ENCODE data around the gene ESCO1.
"Not testable (repeated sequence)": the region's sequence is repeated elsewhere in the genome, so short reads cannot be mapped to it uniquely, and the experiment has no call there.

The ESCO1 gene, protein sequence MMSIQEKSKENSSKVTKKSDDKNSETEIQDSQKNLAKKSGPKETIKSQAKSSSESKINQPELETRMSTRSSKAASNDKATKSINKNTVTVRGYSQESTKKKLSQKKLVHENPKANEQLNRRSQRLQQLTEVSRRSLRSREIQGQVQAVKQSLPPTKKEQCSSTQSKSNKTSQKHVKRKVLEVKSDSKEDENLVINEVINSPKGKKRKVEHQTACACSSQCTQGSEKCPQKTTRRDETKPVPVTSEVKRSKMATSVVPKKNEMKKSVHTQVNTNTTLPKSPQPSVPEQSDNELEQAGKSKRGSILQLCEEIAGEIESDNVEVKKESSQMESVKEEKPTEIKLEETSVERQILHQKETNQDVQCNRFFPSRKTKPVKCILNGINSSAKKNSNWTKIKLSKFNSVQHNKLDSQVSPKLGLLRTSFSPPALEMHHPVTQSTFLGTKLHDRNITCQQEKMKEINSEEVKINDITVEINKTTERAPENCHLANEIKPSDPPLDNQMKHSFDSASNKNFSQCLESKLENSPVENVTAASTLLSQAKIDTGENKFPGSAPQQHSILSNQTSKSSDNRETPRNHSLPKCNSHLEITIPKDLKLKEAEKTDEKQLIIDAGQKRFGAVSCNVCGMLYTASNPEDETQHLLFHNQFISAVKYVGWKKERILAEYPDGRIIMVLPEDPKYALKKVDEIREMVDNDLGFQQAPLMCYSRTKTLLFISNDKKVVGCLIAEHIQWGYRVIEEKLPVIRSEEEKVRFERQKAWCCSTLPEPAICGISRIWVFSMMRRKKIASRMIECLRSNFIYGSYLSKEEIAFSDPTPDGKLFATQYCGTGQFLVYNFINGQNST

DNA sequence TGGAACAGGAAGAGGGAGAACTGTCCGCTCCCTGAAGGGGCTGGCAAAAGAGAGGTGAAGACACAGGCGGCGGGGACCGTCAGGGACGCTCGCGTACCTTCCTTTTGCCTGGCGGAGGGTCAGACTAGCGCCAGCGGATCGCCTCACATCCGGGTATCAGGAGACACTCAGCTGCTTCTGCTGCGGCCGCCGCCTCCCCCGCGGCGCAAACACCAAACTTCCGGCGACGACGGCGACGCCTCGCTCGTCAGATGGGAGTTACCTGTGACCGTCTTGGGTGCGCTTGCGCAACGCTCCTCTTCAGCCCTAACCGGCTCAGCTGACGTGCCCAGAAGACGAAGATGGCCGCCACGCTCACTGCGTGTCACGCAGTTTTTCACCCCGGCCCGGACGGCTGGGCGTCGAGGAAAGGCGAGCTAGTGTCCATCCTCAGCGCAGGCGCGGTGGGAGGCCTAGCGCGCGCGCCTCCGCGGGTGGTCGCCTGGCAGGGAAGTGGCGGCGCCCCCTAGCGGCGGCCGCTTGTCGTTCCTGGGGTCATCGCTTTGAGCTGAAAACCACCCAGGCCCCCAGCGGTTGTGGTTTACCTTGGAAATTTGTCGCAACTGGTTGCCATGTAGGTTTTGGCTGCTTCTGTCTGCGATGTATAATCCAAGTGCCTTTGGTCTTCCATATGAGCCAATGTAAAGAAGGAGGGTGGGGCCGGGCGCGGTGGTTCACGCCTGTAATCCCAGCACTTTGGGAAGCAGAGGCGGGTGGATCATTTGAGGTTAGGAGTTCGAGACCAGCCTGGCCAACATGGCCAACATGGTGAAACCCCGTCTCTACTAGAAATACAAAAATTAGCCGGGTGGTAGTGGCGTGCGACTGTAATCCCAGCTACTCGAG is at the start of gene ESCO1:
TSS of gene ESCO1 (minus strand) at position 179 of the 885 bp plus-strand sequence. CDS start 25,861 bp downstream, outside the sequence.
- DNase-seq, result peak; percentile 98

DNA sequence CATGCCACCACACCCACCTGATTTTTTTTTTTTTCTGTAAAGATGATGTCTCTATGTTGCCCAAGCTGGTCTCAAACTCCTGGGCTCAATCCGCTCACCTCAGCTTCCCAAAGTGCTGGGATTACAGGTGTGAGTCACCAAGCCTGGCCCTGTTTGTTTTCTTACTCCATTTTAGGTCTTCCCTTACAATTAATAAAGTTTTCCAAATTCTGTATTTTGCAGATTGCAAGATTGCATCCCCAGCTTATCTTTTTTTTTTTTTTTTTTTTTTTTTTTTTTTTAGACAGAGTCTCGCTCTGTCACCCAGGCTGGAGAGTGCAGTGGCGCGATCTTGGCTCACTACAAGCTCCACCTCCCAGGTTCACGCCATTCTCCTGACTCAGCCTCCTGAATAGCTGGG is 39.9 kb upstream of the ESCO1 start:
- not testable (repeated sequence) for DNase-seq

DNA sequence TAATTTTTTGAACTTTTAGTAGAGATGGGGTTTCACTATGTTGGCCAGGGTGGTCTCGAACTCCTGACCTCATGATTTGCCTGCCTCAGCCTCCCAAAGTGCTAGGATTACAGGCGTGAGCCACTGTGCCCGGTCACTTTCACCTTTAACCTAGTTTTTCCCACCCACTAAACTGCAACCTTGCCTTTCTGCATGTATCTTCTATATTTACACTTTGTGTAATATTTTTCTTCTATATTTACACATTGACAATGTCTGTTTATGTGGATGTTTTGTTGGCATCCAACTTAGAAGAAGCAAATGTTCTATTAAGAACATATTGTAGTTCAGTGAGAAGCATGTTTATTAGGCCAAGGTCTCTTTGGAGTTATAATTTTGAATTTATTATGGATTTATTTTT is 38.3 kb upstream of the ESCO1 start:
- no peak for DNase-seq

DNA sequence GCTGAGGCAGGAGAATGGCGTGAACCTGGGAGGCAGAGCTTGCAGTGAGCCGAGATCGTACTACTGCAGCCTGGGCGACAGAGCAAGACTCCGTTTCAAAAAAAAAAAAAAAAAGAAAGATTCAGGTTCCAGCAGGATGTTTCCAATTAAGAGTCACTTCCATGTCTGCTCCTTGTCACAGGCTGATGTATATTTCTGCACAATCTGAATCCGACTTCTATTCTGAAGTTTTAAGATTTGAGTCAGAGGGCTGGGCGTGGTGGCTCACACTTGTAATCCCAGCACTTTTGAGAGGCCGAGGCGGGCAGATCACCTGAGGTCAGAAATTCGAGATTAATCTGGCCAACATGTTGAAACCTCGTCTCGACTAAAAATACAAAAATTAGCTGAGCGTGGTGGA is 36.3 kb upstream of the ESCO1 start:
- DNase-seq, result peak; percentile 5

DNA sequence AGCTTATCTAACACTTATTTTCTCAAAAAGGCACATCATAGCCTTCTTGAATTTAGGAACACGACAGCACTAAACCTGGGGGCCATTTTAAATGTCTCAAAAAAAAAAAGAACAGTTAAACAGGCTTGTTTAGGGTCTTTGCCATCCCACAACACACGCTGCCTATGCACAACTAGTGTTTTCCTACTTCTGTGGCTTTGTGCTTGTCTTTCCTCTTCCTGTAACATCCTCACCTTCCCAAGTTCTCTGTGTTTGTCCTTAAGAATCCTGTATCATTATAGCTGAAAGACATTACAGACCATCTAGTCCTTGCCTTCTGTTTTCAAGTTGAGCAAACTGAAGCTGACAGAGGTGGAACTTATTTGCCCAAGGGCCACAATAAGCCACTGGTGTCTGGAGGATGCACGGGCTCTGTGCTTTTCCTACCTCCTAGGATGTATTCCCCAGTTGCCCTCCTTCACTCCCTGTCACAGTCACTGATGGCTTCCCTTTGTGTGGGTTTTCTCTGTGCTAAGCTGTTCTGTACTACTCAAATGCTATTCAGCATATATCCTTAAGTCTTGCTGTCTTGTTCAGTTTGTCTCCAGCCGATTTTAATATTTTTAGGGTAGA is 34.2 kb upstream of the ESCO1 start:
- no peak for DNase-seq

DNA sequence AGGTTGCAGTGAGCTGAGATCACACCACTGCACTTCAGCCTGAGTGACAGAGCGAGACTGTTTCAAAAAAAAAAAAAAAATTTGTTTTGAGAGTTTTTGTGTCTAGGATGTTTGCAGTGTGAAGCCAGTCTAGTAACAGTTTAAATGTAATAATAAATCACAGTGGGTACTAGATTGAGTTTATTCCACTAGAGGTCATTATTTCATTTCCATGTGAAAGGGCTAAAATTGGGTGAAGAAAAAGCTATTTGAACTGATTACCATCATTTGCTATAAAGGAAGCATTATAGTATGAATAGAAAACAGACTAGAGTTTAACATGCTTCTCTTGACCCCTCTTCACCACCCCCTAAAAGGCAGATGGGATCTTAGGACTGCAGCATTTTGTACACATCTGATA is 31.9 kb upstream of the ESCO1 start:
- no peak for DNase-seq

DNA sequence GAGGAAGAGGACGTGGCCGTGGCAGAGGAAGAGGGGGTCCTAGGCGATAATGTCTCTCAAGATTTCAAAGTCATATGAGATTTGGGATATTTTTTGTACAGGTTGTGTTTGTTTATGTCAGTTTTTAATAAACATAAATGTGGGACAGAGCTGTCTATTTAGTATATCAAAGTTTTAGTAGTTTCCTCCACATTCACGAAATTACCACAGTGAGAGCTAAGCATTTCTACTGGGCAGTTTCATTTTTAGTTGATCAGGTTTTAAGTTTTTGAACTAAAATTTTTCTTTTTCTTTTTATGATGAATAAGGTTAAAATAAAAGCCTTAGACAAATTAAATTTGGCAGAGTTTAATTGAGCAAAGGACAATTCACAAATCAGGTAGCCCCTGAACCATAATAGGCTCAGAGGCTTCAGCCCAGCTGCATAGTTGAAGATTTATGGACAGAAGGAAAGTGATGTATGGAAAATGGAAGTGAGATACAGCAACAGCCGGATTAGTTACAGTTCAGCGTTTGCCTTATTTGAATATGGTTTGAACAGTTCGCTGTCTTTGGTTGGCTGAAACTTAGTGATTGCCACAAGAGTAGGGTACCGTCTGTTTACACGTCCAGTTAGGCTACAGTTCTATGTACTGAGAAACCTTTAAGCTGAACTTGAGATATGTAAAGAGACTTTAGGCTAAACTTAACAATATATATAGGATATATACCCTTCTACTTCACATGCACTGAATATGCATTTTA is 28.8 kb upstream of the ESCO1 start:
- DNase-seq, result no peak

DNA sequence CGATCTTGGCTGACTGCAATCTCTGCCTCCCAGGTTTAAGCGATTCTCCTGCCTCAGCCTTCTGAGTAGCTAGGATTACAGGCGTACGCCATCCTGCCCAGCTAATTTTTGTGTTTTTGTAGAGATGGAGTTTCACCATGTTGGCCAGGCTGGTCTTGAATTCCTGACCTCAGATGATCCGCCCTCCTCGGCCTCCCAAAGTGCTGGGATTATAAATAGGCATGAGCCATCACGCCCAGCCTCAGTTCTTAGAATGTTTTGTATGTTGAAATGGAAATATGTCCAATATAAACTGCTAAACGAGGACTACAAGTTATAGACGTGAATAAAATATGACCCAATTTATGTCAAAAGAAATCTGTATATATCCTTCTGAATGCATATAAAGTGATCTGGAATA is 21.1 kb upstream of the ESCO1 start:
- DNase-seq, result not testable (repeated sequence)

DNA sequence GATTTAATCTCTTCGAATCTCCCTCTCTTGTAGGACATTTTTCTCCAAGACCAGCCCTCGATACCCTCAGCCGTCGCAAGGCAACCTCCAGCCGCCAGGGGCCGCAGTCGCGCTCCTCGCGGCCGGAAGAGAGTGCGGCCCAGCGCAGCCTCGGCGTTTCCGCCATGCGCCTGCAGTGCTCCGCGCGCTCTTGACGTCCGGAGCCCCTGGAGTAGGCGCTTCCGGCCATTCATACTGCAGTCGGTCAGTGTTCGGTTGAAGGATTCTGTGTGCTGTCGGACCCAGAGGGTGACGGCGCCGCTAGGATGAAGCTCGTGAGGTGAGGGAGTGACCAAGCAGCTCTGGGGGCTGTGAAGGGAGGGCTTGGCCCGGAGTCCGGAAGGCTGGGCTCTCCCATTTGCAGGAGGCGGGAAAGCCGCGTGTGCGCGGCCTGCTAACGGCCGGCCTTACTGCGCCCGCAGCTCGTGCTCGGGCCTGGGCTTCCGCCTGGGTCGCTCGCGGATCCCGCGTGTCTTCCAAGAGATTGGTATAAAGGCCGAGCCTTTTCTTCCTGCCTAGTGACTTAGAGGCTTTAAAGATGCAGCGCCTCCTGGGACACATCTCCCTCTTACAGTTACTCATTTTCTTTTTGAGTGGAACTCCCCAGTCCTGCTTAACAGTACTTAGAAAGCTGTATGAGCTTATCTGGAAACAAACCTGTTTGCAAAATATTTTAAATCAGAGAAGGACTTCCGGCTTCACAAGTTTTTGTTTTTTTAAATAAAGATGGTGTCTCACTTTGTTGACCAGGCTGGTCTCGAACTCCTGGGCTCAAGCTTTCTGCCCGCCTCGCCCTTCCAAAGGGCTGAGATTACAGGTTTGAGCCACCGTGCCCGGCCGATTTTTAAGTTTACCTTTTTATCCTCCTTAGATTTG is 11.9 kb upstream of the ESCO1 start, which contains the start of gene SNRPD1:
TSS of gene SNRPD1 (plus strand) at position 190 of the 915 bp plus-strand sequence. CDS start at position 306, 116 bp downstream.
- DNase-seq, result peak; percentile 89

DNA sequence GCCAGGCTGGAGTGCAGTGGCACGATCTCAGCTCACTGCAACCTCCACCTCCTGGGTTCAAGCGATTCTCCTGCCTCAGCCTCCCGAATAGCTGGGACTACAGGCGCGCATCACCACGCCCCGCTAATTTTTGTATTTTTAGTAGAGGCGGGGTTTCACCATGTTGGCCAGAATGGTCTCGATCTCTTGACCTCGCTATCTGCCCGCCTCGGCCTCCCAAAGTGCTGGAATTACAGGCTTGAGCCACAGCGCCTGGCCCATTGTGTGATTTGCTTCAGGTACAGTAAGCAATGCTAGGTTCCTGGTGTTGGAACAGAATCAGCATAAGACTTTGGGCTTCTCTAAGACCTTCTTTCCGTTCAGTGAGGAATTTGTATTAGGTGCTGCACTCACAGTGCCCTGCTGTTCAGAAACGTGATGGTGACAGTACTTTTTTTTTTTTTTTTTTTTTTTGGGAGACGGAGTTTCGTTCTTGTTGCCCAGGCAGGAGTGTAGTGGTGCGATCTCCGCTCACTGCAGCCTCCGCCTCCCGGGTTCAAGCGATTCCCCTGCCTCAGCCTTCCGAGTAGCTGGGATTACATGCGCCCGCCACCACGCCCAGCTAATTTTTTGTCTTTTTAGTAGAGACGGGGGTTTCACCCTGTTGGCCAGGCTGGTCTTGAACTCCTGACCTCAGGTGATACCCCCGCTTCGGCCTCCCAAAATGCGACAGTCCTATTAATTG is 11.1 kb upstream of the ESCO1 start:
- not testable (repeated sequence) for DNase-seq

DNA sequence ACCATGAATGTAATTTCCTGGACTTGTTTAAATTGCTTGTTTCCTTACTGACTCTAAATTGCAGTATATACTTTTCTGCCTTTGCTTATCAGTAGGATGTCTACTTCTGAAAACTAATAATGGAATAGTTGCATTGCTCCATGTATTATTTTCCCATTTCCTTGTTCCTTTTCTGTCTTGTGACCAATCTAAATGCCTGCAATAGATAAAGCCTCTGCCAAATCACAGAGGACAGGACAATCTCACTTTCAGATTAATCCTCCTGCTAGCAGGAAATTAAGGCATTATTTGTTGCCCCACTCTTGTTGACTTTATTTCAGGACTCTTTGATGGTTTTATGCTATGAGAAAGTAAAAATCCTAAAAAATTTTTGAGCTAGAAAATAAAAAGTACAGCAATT is 4.7 kb upstream of the ESCO1 start:
- DNase-seq, result no peak

DNA sequence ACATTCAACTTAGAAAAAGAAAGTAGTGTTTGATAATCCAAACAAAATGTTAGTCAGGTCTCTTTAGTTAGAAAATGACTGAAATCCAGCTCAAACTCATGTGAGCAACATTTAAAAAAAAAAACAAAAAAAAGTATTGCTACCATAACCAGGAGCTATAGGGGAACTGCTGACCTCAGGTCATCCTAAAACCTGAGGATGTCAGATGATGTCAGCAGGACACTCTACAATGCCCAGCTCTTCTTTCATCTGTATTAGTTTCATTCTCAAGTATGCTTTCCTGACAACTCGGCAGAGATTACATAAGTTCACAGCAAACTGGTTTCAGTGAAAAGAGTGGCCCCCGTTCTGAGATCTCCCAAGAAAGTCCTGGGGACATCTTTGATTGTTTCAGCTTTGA is 4.2 kb upstream of the ESCO1 start:
- no peak for DNase-seq

DNA sequence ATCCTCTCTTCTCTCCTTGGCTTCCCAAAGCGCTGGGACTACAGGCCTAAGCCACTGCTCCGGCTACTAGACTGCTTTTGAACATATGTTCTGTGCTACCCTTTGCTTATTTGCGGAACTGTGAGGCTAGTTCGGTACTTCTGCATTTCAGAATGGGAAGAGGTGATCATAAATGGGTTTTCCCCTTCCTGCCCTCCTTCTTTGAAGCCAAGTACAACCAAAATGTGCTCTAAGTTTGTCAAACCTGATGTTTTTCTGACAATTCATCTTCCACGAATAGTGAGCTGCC is 1.7 kb upstream of the ESCO1 start:
- no peak for DNase-seq

DNA sequence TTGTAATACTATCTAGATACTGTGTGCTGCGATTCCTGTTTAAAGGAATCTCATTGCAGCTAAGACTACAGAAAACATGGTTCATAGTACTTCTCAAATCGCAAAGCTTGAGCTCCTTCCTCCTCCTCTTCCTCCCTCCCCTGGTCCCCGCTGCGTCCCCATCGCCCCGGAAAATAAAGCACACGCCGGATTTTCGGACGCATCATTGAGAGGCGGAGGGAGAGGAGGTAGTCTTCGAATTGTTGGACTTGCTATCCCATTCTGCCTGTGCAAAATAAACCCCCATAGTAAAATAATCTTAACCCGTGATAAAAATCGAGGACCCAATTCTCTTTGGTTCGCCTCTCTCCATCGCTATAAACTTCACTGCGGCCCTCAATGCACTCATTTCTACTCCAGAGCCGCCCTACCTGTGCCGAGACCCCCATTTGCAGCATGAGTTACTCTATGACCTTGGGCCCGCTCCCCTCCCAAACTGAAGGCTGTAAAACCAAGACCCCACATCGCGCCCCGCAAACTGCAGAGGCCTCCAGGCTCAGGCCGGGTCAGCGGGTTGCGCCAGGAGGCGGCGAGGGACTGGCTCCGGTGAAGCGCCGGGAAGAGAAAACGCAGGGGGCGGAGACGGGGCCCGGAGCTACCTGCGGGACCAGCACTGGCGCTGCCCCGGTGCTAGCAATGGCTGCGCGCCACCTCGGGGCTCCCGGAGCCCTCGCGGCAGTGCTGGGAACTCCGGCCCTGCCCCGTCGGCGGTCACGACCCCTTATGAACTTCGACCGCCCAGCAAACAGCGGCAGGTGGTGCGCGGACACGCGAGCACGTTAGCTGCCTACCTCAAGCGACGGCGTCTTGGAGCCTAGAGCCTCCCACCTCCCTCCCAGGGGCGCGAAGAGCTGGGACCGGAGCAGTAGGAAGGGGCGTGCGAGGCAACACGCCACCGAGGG is 649 bp downstream of the ESCO1 start:
- peak; percentile 2 for DNase-seq

DNA sequence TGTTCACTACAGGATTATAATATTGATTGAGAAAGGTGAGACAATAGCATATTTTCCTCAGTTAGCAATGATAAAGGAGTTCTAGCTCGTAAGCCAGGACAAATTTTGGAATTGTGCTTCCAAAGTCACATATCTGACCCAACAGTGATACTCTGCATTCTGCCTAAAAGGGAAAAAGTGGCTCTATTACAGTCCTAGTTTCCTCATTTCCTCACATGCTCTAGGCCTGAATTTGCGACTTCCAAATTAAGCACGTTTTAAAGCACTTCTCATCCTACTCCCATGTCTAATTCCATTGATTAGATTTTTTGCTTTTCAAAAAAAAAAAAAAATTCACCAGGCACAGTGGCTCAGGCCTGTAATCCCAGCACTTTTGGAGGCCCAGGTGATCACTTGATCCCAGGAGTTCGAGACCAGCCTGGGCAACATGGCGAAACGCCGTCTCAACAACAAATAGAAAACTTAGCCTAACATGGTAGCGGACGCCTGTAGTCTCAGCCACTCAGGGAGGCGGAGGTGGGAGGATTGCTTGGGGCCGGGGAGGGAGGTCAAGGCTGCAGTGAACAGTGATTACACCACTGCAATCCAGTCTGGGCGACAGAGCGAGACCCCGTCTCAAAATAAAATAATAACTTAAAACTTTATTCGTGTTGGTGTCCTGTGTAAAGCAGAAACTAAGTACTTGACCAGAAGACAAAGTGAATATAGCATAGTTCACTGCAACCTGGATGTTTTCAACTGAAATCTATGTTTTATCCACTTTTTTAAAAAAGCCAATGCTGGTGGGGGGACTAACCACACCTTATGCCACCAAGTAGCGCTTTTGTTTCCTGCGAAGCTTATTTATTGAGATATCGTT is 1.5 kb downstream of the ESCO1 start:
- DNase-seq, result no peak

DNA sequence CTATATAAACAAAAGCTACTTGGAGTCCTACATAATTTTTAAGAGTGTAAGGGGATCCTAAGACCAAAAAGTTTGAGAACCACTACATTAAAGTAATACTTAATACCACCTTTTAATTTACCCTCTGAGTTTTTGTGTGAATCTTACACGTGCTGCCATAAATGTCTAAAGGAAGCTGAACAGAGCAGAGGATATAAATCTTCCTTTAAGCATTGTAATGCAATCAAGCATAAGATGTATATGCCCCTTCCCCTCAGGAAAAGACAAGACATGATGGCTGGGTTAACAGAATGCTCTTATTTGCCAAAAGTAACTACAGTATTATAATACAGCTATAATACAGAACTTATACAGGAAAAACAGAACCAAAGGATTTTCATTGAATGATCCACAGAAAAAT is 2.9 kb downstream of the ESCO1 start:
- DNase-seq, result no peak

DNA sequence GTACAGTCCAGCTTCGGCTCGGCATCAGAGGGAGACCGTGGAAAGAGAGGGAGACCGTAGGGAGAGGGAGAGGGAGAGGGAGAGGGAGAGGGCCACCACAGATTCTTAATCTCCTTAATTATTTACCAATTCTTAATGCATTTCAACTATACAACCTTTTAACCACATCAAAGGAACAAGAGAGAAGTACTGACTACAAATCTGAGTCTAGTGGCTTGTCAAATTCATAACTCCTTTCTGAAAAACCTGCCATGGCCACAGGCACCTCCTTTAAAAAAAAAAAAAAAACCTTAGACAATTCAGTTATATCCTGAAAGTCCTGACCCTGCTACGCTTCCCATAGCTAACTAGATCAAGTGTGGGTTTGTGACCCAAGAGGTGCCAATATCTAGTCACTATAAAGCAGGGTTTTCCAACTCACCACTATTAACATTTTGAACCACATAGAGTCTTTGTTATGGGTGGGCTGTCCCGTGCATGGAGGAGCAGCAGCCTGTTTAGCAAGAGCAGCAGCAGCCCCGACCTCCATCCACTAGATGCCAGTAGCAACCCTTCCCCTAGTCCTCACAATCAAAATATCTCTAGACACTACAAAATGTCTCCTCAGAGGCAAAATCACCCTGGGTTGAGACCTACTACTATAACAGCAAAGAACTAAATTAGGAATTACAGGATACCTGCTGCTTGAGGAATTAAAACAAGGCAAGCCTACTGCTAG is 6.8 kb downstream of the ESCO1 start:
- no peak for DNase-seq
